Measurements from ENCODE around the gene STK32C.

DNA sequence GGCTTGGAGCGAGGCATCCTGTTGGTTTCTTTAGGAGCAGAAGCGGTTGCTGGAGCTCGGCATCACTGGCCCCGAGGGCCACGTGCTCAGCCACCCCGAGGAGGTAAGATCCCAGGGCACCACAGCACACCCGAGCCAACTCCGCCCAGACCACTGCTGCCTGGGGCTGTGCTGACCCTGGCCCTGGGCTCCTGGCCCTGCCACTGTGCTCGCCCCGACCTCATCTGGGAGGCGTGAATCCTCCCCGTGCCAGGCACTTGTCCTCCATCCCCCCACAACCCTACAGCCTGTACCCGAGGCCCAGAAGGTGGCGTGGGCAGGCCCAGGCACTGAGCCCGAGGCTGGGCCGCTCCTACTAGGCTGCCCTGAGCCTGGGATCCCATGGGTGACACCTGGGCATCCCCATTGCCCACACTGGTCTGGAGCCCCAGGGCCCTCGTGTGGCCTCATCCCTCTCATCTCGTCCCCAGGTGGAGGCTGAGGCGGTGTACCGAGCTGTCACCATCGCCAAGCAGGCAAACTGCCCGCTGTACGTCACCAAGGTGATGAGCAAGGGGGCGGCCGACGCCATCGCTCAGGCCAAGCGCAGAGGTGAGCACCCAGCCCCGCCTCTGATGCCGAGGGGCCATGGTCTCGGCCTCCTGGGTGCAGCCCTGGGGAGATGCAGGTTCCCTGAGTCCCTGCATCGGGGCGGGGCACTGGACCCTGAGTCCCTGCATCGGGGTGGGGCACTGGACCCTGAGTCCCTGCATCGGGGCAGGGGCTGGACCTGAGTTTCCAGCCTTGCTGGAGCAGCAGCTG lies 109.2 kb downstream of the STK32C start:
- TF ChIP-seq, protein P1, sequence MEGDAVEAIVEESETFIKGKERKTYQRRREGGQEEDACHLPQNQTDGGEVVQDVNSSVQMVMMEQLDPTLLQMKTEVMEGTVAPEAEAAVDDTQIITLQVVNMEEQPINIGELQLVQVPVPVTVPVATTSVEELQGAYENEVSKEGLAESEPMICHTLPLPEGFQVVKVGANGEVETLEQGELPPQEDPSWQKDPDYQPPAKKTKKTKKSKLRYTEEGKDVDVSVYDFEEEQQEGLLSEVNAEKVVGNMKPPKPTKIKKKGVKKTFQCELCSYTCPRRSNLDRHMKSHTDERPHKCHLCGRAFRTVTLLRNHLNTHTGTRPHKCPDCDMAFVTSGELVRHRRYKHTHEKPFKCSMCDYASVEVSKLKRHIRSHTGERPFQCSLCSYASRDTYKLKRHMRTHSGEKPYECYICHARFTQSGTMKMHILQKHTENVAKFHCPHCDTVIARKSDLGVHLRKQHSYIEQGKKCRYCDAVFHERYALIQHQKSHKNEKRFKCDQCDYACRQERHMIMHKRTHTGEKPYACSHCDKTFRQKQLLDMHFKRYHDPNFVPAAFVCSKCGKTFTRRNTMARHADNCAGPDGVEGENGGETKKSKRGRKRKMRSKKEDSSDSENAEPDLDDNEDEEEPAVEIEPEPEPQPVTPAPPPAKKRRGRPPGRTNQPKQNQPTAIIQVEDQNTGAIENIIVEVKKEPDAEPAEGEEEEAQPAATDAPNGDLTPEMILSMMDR (IDR thresholded peaks at IDR 0.05) = no peak
- no peak for TF ChIP-seq EZH2phosphoT487 (IDR thresholded peaks at IDR 0.05)

Data from neural progenitor cell (in vitro differentiated cells).